K562 (cell line): Measurements from ENCODE around the gene CMIP. TPM values are rescaled to one million over a fixed set of nuclear protein-coding genes. Genes with fewer than 3 reads are reported as not detected.

Experiments used
- ASH1L ChIP-seq: fragments of 450-650 bp; IDR thresholded peaks from 2 replicates; pipeline ENCODE4 v1.6.1; 2018; ENCODE audit warnings: borderline replicate concordance, mild to moderate bottlenecking, low read depth; ENCODE audit not compliant: partially characterized antibody
- DLX4 ChIP-seq: fragments of 250-450 bp; sonication (Bioruptor Pico); IDR thresholded peaks from 2 replicates; pipeline ENCODE4 v1.6.1; 2021; ENCODE audit warnings: mild to moderate bottlenecking
- HDAC1 ChIP-seq, 2 experiments: fragments of 450-650 bp; IDR thresholded peaks; 2 replicates each; pipeline ENCODE4 v1.6.1; 2016 to 2017; ENCODE audit warnings: inconsistent platforms in 1 of 2, mild to moderate bottlenecking in 1 of 2, moderate library complexity in 1 of 2
- KLF10 ChIP-seq: fragments of 250-450 bp; sonication (Bioruptor Pico); IDR thresholded peaks from 2 replicates; pipeline ENCODE4 v1.6.1; 2021; ENCODE audit warnings: matching md5 sums
- MGA ChIP-seq: fragments of 450-650 bp; IDR thresholded peaks from 2 replicates; pipeline ENCODE4 v1.6.1; 2016; ENCODE audit warnings: mild to moderate bottlenecking, moderate library complexity
- NCOA4 ChIP-seq: fragments of 450-650 bp; IDR thresholded peaks from 2 replicates; pipeline ENCODE4 v1.6.1; 2018; ENCODE audit warnings: mild to moderate bottlenecking; ENCODE audit not compliant: partially characterized antibody
- OTX1 ChIP-seq: fragments of 450-650 bp; formaldehyde crosslinking; IDR thresholded peaks from 2 replicates; pipeline ENCODE4 v1.4.0; 2022; ENCODE audit warnings: mild to moderate bottlenecking
- SREBF1 ChIP-seq: fragments of 150-350 bp; IDR thresholded peaks from 2 replicates; pipeline ENCODE4 v1.6.1; 2014; ENCODE audit warnings: antibody characterized with exemption, low read depth, low read length, borderline replicate concordance
- TRIM24 ChIP-seq, 2 experiments: fragments of 450-650 bp; IDR thresholded peaks; 2 replicates each; pipeline ENCODE4 v1.6.1; 2016
- USF1 ChIP-seq: sonication (generic); formaldehyde crosslinking; IDR thresholded peaks from 2 replicates; pipeline ENCODE4 v1.9.0; 2022; ENCODE audit warnings: mild to moderate bottlenecking, missing genetic modification reagents
- polyA plus RNA-seq, 8 experiments: library from polyadenylated mRNA; depleted of rRNA in 4 of 8; stranded (reverse) in 5 of 8; unstranded in 3 of 8; fragments of >200 nt; fragmentation: Nextera tagmentation in 2 of 8; fragmentation: Illumina TruSeq in 1 of 8; extraction: Ambion mirVana in 2 of 8; extraction: Trizol in 1 of 8; gene quantifications; 2 replicates each; pipeline versions ENCODE4 v1.2.1 to v1.2.3, GENCODE V29; 2011 to 2014; ENCODE audit warnings: inconsistent platforms in 1 of 8, missing spikeins in 1 of 8
- total RNA-seq, 7 experiments: library from RNA; depleted of rRNA in 6 of 7; stranded (reverse); fragments of >200 nt in 6 of 7; fragmentation: Illumina TruSeq in 2 of 7; extraction: Trizol in 2 of 7; gene quantifications; 2 replicates each; pipeline versions ENCODE4 v1.2.1 to v1.2.3, GENCODE V29; 2011 to 2021; ENCODE audit warnings: low replicate concordance in 1 of 7
- TF ChIP-seq, protein P1 (sequence below): fragments of 250-450 bp; sonication (Bioruptor Pico); IDR thresholded peaks from 2 replicates; pipeline ENCODE4 v1.4.0; 2020; ENCODE audit warnings: mild to moderate bottlenecking, moderate library complexity, borderline replicate concordance

Gene CMIP
- total and polyA plus RNA-seq, 9 of the 15 experiments (the other 6 are each of a cell fraction or from before 2014, with no cell fraction given): 0.94 to 82.5 (median 10.3) TPM

DNA sequence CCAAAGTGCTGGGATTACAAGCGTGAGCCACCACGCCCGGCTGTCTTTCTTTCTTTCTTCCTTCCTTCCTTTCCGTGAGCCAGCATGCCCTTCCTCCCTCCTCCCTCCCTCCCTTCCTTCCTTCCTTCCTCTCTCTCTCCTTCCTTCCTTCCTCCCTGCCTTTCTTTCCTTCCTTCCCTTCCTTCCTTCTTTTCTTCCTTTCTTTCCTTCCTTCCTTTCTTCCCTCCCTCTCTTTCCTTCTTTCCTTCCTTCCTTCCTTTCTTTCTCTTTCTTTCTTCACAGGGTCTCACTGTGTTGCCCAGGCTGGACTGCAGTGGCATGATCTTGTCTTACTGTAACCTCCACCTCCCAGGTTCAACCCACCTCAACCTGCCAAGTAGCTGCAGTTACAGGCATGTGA, 283.8 kb downstream of the CMIP start (continued):
- no peak; the same call in 1 of the 2 replicates for TF ChIP-seq MGA
- TF ChIP-seq DLX4 (CRISPR knock-in tag): no peak
- 0 out of 4 replicates have a peak, but pooled peaks of 1 of the 2 experiments have one; percentile 18 for TF ChIP-seq TRIM24 (IDR thresholded peaks at IDR 0.05)
- peak; percentile 23 for TF ChIP-seq NCOA4
- TF ChIP-seq SREBF1: no peak
- no peak for TF ChIP-seq KLF10 (CRISPR knock-in tag)
- peak in 1 of 2 experiments; percentile 58; a peak in 1 of 4 replicates for TF ChIP-seq HDAC1 (IDR thresholded peaks at IDR 0.05)
- TF ChIP-seq, protein P1, sequence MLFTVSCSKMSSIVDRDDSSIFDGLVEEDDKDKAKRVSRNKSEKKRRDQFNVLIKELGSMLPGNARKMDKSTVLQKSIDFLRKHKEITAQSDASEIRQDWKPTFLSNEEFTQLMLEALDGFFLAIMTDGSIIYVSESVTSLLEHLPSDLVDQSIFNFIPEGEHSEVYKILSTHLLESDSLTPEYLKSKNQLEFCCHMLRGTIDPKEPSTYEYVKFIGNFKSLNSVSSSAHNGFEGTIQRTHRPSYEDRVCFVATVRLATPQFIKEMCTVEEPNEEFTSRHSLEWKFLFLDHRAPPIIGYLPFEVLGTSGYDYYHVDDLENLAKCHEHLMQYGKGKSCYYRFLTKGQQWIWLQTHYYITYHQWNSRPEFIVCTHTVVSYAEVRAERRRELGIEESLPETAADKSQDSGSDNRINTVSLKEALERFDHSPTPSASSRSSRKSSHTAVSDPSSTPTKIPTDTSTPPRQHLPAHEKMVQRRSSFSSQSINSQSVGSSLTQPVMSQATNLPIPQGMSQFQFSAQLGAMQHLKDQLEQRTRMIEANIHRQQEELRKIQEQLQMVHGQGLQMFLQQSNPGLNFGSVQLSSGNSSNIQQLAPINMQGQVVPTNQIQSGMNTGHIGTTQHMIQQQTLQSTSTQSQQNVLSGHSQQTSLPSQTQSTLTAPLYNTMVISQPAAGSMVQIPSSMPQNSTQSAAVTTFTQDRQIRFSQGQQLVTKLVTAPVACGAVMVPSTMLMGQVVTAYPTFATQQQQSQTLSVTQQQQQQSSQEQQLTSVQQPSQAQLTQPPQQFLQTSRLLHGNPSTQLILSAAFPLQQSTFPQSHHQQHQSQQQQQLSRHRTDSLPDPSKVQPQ: no peak
- peak; percentile 80 for TF ChIP-seq OTX1 (CRISPR knock-in tag)
- TF ChIP-seq ASH1L: peak; percentile 44
- TF ChIP-seq USF1: no peak
